ENCODE measurements around the gene NFASC. TPM values are rescaled to one million over a fixed set of nuclear protein-coding genes. Genes with fewer than 3 reads are reported as not detected.

NFASC gene
- polyA plus RNA-seq, 3 donors, result 0.08 TPM; not detected in 2

GRCh38 chr1:205002705-205003104 is 132.0 kb downstream of the NFASC start:
- H3K4me2 ChIP-seq (replicated peaks; ENCODE audit: extremely low read depth, low read length, poor library complexity, severe bottlenecking), result no peak overlapping the region
- no peak overlapping the region for H3K4me3 Mint-ChIP-seq

DNA sequence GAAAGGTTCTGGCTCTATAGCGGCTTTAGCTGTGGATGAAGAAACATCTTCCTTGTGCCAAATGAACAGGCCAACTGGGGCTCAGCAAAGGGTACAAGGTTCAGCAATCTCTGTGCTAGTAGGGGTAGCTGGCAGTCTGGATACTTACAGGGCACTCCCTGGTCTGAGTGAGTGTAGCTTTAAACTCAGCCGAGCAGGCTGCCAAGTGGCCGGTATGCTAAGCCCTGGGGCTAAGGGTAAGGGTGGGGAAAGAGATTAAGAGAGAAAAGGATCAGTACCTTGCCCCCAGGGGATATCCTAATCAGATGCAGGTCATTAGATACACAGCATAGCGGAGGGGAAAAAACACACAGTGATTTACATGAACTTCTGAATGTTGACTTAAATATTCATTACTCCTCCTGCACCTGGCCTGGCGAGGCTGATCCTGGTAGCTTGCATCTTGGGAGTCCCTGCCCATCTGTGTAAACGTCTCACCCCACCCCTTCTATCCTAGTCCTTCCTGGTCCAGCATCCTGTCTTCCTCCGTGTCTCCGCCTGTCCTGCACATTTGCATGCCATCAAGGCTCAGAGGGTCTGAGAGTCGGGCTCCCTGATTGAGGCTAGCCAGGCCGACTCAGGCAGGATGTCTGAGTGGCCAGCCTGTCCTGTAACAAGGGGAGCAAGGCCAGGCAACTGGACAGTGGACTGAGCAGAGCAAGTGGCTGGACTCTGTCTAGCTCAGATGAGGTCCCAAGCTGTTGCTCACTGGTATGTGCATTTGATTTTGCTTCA is 132.9 kb downstream of the NFASC start:
- Histone ChIP-seq H3K4me1 (ENCODE audit: control insufficient read depth in 1 of 2, insufficient read depth in 2 of 2, low read length in 2 of 2) (no peaks in the 10 kb centered on the region), H3K36me3 (replicated peaks in 1 of 2; ENCODE audit: control insufficient read depth in 1 of 2, insufficient read depth in 2 of 2, low read length in 2 of 2) (no peaks in the 10 kb centered on the region), H3K9me3 (replicated peaks in 1 of 2; ENCODE audit: control insufficient read depth in 1 of 2, insufficient read depth in 1 of 2, low read length in 2 of 2) (no peaks in the 10 kb centered on the region), H3K4me2 (replicated peaks; ENCODE audit: extremely low read depth, low read length, poor library complexity, severe bottlenecking) (no peak overlapping the region), H3K79me2 (ENCODE audit: insufficient read depth, low read length) (no peaks in the 10 kb centered on the region), H3K27ac (ENCODE audit: low read depth in 1 of 2, low read length in 2 of 2) (no peak overlapping the region), H2AFZ (ENCODE audit: insufficient read depth, low read depth, low read length, poor library complexity, severe bottlenecking) (no peak overlapping the region), H3K27me3 (ENCODE audit: control insufficient read depth in 2 of 2, insufficient read depth in 2 of 2, low read length in 2 of 2) (no peaks in the 10 kb centered on the region), H4K20me1 (ENCODE audit: insufficient read depth, low read length) (no peaks in the 10 kb centered on the region), H3K9ac (ENCODE audit: insufficient read depth, low read length, poor library complexity, severe bottlenecking) (no peak overlapping the region), H3K4me3 (replicated peaks in 1 of 3; ENCODE audit: low read depth in 2 of 3, low read length in 3 of 3) (no peak overlapping the region)
- H3K27me3 Mint-ChIP-seq (ENCODE audit: low read depth in 3 of 3), result peaks cover 0 to 6% (median 1%) of the 10 kb centered on the region in 3 donors
- 94% methylated on average over 7 of the region's 10 CpGs for WGBS (ENCODE audit: insufficient coverage)
- no peak overlapping the region for H3K4me3 Mint-ChIP-seq
- DNase-seq, result no peak
- intact Hi-C loops (cut with micrococcal nuclease), result no loop called here
- no peaks in the 10 kb centered on the region for H3K4me1 Mint-ChIP-seq
- no peaks in the 10 kb centered on the region for H3K36me3 Mint-ChIP-seq
- no peak overlapping the region for H3K27ac Mint-ChIP-seq
- H3K9me3 Mint-ChIP-seq, result no peaks in the 10 kb centered on the region
- no peak for TF ChIP-seq CTCF (IDR thresholded peaks at IDR 0.05)

More at GRCh38 chr1:205002705-205003104, 132.0 kb downstream of the NFASC start:
- Mint-ChIP-seq H3K27me3 (ENCODE audit: low read depth in 3 of 3) (peaks cover 0 to 5% (median 1%) of the 10 kb centered on the region in 3 donors), H3K27ac (peak overlapping the region in 1 of 7 donors; percentile 79), H3K9me3 (no peaks in the 10 kb centered on the region), H3K4me1 (no peaks in the 10 kb centered on the region), H3K36me3 (no peaks in the 10 kb centered on the region)
- Histone ChIP-seq H3K9ac (ENCODE audit: insufficient read depth, low read length, poor library complexity, severe bottlenecking) (no peak overlapping the region), H3K36me3 (replicated peaks in 1 of 2; ENCODE audit: control insufficient read depth in 1 of 2, insufficient read depth in 2 of 2, low read length in 2 of 2) (no peaks in the 10 kb centered on the region), H4K20me1 (ENCODE audit: insufficient read depth, low read length) (no peaks in the 10 kb centered on the region), H3K27ac (ENCODE audit: low read depth in 1 of 2, low read length in 2 of 2) (no peak overlapping the region), H3K79me2 (ENCODE audit: insufficient read depth, low read length) (no peaks in the 10 kb centered on the region), H2AFZ (ENCODE audit: insufficient read depth, low read depth, low read length, poor library complexity, severe bottlenecking) (no peak overlapping the region), H3K9me3 (replicated peaks in 1 of 2; ENCODE audit: control insufficient read depth in 1 of 2, insufficient read depth in 1 of 2, low read length in 2 of 2) (no peaks in the 10 kb centered on the region), H3K4me1 (ENCODE audit: control insufficient read depth in 1 of 2, insufficient read depth in 2 of 2, low read length in 2 of 2) (no peaks in the 10 kb centered on the region), H3K4me3 (replicated peaks in 1 of 3; ENCODE audit: low read depth in 2 of 3, low read length in 3 of 3) (no peak overlapping the region), H3K27me3 (ENCODE audit: control insufficient read depth in 2 of 2, insufficient read depth in 2 of 2, low read length in 2 of 2) (no peaks in the 10 kb centered on the region)
- DNase-seq, result no peak
- WGBS (ENCODE audit: insufficient coverage), result 85% methylated on average over 5 of the region's 7 CpGs
- intact Hi-C loops (cut with micrococcal nuclease), result no loop called here
- TF ChIP-seq CTCF (IDR thresholded peaks at IDR 0.05), result no peak

Measured in CD14-positive monocyte (primary cell).